ENCODE data around the gene NOXO1. TPM values are rescaled to one million over a fixed set of nuclear protein-coding genes. Genes with fewer than 3 reads are reported as not detected.
"Not testable (repeated sequence)": the region's sequence is repeated elsewhere in the genome, so short reads cannot be mapped to it uniquely, and the experiment has no call there.

The NOXO1 gene
- total and polyA plus RNA-seq, 2 experiments from 2014 or later = 2.3 to 6.0 TPM

DNA sequence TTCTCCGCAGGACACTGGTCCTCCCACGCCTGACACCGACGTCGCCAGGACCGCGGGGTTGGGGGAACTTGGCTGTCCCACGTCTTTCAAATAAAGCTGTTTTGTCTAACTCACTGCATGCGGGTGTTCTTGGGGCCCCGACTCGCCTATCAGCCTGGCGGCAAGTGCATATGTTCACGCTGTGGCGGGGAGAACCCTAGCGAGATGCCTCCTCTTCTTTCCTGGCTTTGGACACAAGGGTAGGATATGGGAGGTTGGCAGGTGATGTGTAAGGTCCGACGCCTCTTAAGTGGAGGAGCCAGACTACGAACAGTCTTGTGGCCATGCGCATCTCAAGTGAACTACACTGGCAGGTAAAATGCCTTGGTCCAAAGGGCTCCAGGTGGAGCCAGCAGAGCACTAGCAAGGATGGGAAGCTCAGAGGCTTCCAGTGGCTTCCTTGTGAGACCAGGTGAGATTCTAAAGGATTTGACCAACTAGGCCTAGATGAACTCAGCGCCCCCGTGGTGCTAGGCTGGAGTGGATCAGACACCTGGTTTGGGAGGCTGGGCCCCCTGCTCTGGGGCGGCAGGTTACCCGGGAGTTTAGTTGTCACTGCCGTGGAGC, 15.8 kb downstream of the NOXO1 start:
- Histone ChIP-seq H3K79me2 (peaks cover 33% of the 10 kb centered on the region), H3K27me3 (no peaks in the 10 kb centered on the region), H3K36me3 (replicated peaks; ENCODE audit: insufficient read depth, low read depth) (no peaks in the 10 kb centered on the region), H2AFZ (peak overlapping the region; percentile 66), H3K4me1 (ENCODE audit: insufficient read depth) (peaks cover 10% of the 10 kb centered on the region), H3K9me3 (ENCODE audit: low read depth) (no peaks in the 10 kb centered on the region), H4K20me1 (ENCODE audit: insufficient read depth, poor library complexity, severe bottlenecking) (peaks cover 26% of the 10 kb centered on the region), H3K4me2 (peak overlapping the region; percentile 78), H3K4me3 (peak overlapping the region; percentile 51), H3K27ac (peak overlapping the region; percentile 96), H3K9me2 (replicated peaks; ENCODE audit: insufficient read depth) (no peaks in the 10 kb centered on the region)
- TF ChIP-seq, protein P1, sequence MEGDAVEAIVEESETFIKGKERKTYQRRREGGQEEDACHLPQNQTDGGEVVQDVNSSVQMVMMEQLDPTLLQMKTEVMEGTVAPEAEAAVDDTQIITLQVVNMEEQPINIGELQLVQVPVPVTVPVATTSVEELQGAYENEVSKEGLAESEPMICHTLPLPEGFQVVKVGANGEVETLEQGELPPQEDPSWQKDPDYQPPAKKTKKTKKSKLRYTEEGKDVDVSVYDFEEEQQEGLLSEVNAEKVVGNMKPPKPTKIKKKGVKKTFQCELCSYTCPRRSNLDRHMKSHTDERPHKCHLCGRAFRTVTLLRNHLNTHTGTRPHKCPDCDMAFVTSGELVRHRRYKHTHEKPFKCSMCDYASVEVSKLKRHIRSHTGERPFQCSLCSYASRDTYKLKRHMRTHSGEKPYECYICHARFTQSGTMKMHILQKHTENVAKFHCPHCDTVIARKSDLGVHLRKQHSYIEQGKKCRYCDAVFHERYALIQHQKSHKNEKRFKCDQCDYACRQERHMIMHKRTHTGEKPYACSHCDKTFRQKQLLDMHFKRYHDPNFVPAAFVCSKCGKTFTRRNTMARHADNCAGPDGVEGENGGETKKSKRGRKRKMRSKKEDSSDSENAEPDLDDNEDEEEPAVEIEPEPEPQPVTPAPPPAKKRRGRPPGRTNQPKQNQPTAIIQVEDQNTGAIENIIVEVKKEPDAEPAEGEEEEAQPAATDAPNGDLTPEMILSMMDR (IDR thresholded peaks at IDR 0.05; ENCODE audit: poor library complexity) = no peak
- no peak for TF ChIP-seq EZH2 (IDR thresholded peaks at IDR 0.05; ENCODE audit: borderline replicate concordance)
- TF ChIP-seq EZH2phosphoT487 (IDR thresholded peaks at IDR 0.05; ENCODE audit: low read depth, severe bottlenecking, unreplicated experiment) = no peak
- no peak for DNase-seq (ENCODE audit: low spot score)
- 28% methylated on average over 22 of the region's 24 CpGs for WGBS (ENCODE audit: low lambda C conversion rate, missing lambda C conversion rate)

DNA sequence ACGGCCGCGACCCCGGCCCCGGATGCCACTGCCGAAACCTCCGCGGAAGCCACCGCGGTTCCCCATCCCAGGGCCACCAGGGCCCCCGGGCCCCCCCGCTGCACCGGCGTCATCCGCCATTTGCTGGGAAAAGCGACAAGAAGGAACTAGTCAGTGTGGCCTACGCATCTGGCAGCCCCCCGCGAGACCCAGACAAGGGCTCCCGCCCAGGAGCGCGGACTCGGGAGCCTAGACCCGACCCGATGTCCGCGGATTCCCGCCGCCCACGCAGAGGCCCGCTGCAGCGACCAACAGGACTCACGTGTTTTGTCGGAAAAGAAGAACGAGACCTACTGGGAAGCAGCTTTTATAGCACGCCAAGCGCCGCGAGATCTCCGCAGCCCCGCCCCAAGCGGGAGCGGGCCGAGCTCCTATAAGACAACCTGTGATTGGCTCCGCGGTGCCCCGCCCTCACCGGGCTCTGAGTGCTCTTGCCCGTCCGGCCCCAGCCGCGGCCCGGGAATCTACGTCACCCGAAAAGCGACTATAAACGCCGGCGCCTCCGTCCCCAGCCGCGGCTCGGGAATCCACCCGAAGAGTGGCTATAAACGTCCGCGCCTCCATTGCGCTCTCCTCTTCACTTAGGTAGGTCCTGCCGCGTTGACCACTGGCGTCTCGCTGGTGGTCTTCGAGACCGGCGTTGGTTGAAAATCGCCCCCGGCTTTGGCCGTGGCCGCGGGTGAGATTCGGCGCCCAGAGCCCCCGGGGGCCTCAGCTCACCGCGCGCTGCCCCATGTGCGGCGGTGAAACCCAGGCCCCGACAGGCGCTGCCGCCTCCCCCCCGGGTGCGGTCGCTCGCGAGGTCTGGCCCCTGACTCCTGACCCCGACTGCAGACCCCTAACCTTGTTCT, 16.5 kb downstream of the NOXO1 start, which contains the start of gene RPS2:
TSS of gene RPS2 (minus strand) at position 321 of the 890 bp plus-strand sequence. CDS start at position 120, 201 bp downstream.
- H3K4me2 ChIP-seq = peak within 1 kb of the TSS; percentile 92
- H3K4me1 ChIP-seq (ENCODE audit: insufficient read depth) = peaks cover 16% of the 10 kb centered on the region
- peak; percentile 100 for DNase-seq (ENCODE audit: low spot score)
- H4K20me1 ChIP-seq (ENCODE audit: insufficient read depth, poor library complexity, severe bottlenecking) = peaks cover 26% of the 10 kb centered on the region
- H3K36me3 ChIP-seq (replicated peaks; ENCODE audit: insufficient read depth, low read depth) = no peaks in the 10 kb centered on the region
- TF ChIP-seq EZH2phosphoT487 (IDR thresholded peaks at IDR 0.05; ENCODE audit: low read depth, severe bottlenecking, unreplicated experiment) = no peak
- no peak for TF ChIP-seq EZH2 (IDR thresholded peaks at IDR 0.05; ENCODE audit: borderline replicate concordance)
- TF ChIP-seq, protein P1 (IDR thresholded peaks at IDR 0.05; ENCODE audit: poor library complexity) = no peak
- H3K4me3 ChIP-seq = peak within 1 kb of the TSS; percentile 57
- no peaks in the 10 kb centered on the region for H3K27me3 ChIP-seq
- H3K27ac ChIP-seq = peak within 1 kb of the TSS; percentile 96
- WGBS (ENCODE audit: low lambda C conversion rate, missing lambda C conversion rate) = 1% methylated on average over 83 of the region's 97 CpGs
- H3K9me2 ChIP-seq (replicated peaks; ENCODE audit: insufficient read depth) = no peaks in the 10 kb centered on the region
- H2AFZ ChIP-seq = peak within 1 kb of the TSS; percentile 66
- H3K79me2 ChIP-seq = peaks cover 41% of the 10 kb centered on the region
- no peaks in the 10 kb centered on the region for H3K9me3 ChIP-seq (ENCODE audit: low read depth)

DNA sequence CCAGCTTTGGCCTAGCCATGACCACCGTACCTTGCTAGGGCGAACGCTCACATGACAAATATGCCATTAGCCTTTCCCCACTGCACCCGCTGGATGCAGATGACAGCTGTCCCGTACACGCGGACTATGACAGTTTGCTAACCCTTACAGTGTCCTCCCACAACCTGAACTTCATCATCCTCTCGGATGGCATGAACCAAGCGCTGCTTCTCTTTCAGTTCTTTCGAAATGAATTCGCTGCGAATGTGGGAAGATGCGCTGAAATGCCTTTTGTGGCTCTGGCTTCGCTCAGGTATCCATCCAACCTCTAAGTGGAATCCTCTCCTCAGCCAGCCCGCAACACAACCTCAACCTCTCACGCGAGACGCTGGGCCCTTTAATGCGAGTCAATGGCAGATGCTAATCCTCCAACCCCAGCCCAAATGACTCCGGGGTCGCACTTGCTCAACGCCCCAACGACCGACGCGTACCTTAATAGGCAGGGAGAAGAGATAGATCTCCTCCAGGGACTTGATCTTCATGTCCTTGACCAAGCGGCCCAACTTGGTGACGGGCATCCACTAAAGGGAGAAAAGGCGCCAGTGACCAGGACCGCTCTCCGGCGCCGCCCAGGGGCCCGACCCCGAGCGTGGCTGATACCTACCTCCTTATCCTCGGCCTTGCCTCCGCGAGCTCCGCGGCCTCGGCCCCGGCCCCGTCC, 17.3 kb downstream of the NOXO1 start:
- Histone ChIP-seq H3K4me3 (peak overlapping the region; percentile 57), H3K4me1 (ENCODE audit: insufficient read depth) (peaks cover 18% of the 10 kb centered on the region), H3K79me2 (peaks cover 44% of the 10 kb centered on the region), H3K27me3 (no peaks in the 10 kb centered on the region), H3K9me3 (ENCODE audit: low read depth) (no peaks in the 10 kb centered on the region), H4K20me1 (ENCODE audit: insufficient read depth, poor library complexity, severe bottlenecking) (peaks cover 26% of the 10 kb centered on the region), H3K9me2 (replicated peaks; ENCODE audit: insufficient read depth) (no peaks in the 10 kb centered on the region), H3K36me3 (replicated peaks; ENCODE audit: insufficient read depth, low read depth) (no peaks in the 10 kb centered on the region), H2AFZ (no peak overlapping the region), H3K4me2 (peak overlapping the region; percentile 92), H3K27ac (peak overlapping the region; percentile 87)
- DNase-seq (ENCODE audit: low spot score) = peak; percentile 60
- 3% methylated on average over 32 of the region's 44 CpGs for WGBS (ENCODE audit: low lambda C conversion rate, missing lambda C conversion rate)
- no peak for TF ChIP-seq EZH2 (IDR thresholded peaks at IDR 0.05; ENCODE audit: borderline replicate concordance)
- TF ChIP-seq EZH2phosphoT487 (IDR thresholded peaks at IDR 0.05; ENCODE audit: low read depth, severe bottlenecking, unreplicated experiment) = no peak
- TF ChIP-seq, protein P1 (IDR thresholded peaks at IDR 0.05; ENCODE audit: poor library complexity) = peak; percentile 5

- Histone ChIP-seq H3K4me2 (peak overlapping the region; percentile 92), H4K20me1 (ENCODE audit: insufficient read depth, poor library complexity, severe bottlenecking) (peaks cover 26% of the 10 kb centered on the region), H3K4me1 (ENCODE audit: insufficient read depth) (peaks cover 19% of the 10 kb centered on the region), H3K79me2 (peaks cover 44% of the 10 kb centered on the region)
- 90% methylated on average over 37 of the region's 37 CpGs for WGBS (ENCODE audit: low lambda C conversion rate, missing lambda C conversion rate)
- not testable (repeated sequence) for H3K27ac ChIP-seq; H3K27me3 ChIP-seq; DNase-seq (ENCODE audit: low spot score); H3K4me3 ChIP-seq; H3K36me3 ChIP-seq (replicated peaks; ENCODE audit: insufficient read depth, low read depth); H3K9me2 ChIP-seq (replicated peaks; ENCODE audit: insufficient read depth); H2AFZ ChIP-seq; H3K9me3 ChIP-seq (ENCODE audit: low read depth)
Measured at GRCh38 chr16:1962161-1963153, 18.8 kb downstream of the NOXO1 start.
